WI38 (cell line): ENCODE data around the gene WDR36.
A peak's percentile ranks its signal among the peaks of the same experiment; 100 is the strongest.

Experiments
- H3K4me3 ChIP-seq: 2 replicates; pipeline ENCODE4 v1.5.1; 2011; ENCODE audit warnings: low read depth, mild to moderate bottlenecking, control low read depth, low read length
- TF ChIP-seq, protein P1 (sequence below): IDR thresholded peaks from 2 replicates; pipeline ENCODE4 v1.5.1; 2012; ENCODE audit warnings: low read depth, mild to moderate bottlenecking, control low read depth, low read length

The WDR36 gene

DNA sequence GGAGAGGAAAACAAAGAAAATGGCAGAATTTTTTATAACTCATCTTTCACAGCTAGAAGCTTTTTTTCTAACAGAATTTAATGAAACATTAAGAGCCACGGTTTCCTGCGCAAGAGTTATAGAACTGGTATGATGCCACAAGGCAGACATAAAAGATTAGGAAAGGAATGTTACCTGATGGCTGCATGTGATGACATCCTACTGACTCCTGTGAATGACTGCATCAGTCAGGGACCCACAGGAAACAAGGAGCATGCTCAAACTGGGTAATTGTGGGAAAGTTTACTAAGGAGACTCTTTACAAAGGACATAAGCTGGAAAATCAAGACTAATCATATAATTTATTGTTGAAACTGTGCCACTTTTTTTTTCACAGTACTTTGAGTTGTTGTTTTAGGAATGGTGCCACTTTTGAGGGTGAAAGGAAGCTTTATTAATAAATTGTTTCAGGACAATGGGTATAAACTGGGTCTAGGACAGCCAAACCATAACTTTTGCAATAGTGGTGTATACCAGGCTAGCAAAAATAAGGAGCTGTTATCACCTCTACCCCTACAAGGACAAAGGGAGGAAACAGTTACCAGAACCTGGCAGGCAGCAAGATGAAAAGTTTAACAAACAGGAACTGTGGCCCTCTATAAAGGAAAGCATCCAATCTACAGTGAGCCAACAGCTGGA, 25.7 kb upstream of the WDR36 start:
- H3K4me3 ChIP-seq, result no peak overlapping the region
- TF ChIP-seq, protein P1, sequence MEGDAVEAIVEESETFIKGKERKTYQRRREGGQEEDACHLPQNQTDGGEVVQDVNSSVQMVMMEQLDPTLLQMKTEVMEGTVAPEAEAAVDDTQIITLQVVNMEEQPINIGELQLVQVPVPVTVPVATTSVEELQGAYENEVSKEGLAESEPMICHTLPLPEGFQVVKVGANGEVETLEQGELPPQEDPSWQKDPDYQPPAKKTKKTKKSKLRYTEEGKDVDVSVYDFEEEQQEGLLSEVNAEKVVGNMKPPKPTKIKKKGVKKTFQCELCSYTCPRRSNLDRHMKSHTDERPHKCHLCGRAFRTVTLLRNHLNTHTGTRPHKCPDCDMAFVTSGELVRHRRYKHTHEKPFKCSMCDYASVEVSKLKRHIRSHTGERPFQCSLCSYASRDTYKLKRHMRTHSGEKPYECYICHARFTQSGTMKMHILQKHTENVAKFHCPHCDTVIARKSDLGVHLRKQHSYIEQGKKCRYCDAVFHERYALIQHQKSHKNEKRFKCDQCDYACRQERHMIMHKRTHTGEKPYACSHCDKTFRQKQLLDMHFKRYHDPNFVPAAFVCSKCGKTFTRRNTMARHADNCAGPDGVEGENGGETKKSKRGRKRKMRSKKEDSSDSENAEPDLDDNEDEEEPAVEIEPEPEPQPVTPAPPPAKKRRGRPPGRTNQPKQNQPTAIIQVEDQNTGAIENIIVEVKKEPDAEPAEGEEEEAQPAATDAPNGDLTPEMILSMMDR, result no peak

DNA sequence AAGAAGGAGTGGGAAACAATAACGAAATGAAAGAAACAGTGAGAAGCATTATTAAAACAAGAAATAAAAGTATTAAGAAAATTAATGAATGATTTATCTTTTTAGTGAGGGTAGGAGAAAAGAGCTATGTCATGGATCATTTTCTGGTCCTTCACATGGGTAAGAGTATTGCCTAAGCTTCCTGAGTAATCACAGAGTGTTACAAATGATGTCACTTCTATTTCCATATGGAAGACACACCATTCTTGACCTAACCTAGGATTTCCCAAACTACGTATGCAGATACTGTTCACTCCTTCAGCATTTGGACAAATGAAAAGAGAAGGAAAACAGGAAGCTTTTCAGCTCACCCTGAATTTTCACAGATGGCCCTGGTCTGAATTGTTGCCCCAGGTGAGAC, 23.9 kb upstream of the WDR36 start:
- no peak overlapping the region for H3K4me3 ChIP-seq
- TF ChIP-seq, protein P1, result no peak

DNA sequence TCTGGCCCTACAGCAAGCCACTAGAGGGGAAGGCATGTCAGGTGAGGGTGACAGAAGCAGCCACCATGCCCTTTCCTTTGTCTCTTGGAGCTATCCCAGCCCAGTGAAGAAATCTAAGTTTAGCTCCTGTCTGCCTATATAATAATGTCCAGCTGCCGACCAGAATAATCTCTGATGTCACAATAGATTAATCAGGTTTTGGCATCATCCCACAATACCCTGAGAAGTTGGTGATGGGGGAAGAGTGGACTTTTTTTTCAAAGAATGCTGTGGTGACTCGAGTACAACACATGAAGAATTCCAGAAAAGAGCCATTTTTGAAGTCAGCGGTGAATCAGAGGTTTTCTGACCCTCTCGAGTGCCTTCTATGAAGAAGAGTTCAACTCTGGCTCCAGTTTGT, 22.3 kb upstream of the WDR36 start:
- TF ChIP-seq, protein P1, result no peak
- H3K4me3 ChIP-seq, result no peak overlapping the region

DNA sequence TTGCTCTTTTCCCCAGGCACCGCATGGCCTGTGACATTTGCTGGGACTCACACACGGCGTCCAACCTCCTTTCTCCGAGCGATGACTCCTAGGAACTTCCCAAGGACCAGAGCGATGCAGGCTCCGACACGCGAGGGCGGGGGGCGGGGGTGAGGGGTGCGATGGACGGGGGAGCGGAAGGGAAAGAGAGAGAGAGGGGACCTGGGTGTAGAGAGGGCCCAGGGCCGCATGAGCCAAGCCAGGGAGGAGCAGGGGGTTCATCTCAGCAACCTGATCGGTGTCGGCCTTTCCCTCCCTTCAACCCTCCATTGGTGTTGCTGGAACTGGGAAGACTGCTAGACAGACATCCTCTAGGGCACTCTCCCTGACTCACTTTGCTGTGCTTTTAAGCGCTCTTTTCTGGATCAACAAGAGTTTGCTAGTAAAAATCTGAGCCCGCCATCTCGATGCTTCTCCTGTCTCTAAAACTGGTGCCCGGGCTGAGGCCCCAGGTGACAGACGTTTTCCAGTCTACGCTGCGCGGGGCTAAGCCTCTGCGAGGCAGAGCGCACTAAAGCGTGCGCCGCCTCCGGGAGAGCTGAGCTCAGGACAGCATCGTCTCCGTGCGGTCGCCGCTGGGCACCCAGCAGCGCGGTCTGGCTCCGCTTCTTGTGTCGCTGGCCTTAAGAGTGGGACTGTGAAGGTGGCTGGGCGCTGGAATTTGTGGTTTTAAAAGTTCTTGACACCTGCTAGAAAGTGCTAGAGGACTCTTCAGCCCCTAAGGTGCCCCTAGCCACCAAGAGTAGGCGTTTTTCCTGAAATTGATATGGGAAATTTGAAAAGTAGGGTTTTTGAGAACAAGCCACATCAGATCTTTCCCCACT, 21.6 kb upstream of the WDR36 start:
- no peak overlapping the region for H3K4me3 ChIP-seq
- TF ChIP-seq, protein P1, result no peak

DNA sequence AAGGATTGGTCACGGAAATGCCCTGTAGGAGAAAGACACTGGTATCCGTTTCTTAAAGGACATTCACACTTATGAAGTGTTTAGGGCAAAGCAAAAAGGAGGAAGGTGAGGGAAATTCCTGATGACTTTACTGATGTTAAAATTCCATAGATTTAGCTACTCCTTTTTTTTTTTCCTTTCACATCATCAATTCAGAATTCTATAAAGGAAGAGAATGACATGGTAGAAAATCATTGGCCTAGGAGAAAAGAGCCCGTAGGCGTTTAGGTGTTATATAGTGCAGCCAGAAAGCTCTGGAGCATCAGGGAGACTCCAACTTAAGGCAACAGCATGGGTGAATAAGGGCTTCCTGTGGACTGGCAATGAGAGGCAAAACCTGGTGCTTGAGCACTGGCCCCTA, 20.7 kb upstream of the WDR36 start, which contains the start of gene TSLP:
Gene TSLP (plus strand): TSS at position 301 of the 400 bp plus-strand sequence. CDS start 178 bp downstream, outside the sequence.
- TF ChIP-seq, protein P1, result no peak
- no peak within 1 kb of the TSS for H3K4me3 ChIP-seq

DNA sequence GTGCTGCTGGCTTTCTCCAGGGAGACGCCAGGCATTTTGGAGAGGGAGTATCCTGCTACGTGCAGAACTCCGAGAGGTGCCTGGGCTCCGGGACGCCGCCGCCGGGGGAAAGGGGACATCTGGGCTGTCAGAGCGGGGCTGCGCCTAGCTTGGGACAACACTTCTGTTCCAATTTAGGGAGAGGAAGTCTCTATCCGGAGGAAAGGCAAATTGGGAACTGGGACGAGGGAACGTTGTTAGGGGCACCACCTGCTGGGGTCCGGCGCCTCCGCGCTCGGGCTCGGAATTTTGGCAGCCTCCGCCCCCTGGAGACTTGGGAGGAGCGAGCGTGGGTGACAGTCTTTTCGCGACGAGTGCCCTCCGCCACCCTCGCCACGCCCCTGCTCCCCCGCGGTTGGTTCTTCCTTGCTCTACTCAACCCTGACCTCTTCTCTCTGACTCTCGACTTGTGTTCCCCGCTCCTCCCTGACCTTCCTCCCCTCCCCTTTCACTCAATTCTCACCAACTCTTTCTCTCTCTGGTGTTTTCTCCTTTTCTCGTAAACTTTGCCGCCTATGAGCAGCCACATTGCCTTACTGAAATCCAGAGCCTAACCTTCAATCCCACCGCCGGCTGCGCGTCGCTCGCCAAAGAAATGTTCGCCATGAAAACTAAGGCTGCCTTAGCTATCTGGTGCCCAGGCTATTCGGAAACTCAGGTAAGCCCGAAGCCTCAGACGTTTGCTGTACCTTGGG, 19.0 kb upstream of the WDR36 start:
- TF ChIP-seq, protein P1, result 0 out of 2 replicates have a peak, but pooled peaks have one; percentile 8
- peak overlapping the region; percentile 70 for H3K4me3 ChIP-seq

DNA sequence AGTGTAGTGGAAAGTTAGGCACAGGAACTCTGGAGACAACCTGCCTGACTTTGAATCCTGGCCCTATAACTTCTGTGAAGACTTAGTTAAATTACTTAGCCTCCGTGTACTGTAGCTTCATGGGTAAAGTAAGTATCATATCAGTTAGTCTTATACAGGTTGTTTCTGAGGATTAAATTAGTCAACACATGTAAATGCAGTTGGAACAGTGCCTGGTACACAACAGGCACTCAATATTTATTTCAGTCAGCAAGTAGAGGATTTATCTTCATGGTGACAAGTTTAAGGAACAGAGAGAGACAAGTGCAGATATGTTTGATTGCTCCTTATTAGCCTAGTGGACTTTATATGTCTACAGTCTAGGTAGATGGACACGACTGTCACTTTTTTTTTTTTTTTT, 17.9 kb upstream of the WDR36 start:
- peak overlapping the region; percentile 70 for H3K4me3 ChIP-seq
- TF ChIP-seq, protein P1, result no peak
